ENCODE data around the gene CADM2.

The CADM2 gene

DNA sequence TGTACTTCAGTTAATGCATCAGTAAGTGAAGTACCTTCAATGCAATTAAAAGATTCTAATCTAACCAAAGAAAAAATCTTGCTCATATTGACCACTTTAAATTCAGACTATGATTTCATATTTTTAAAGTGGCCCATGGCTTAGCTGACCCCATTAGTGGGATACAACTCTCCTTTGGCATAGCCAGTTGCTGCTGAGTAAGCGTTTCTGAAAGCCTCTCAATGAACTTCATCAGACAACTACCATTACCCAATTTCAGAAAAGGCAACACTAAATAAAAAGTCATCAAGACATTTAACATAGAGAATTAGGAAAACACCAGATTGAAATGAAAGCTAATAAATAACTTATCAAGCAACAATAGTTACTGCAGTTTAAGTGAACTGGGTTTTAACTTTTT, 27.0 kb downstream of the CADM2 start:
- no peak for DNase-seq (ENCODE audit: extremely low read depth, insufficient read length)
- Histone ChIP-seq H3K4me3 (replicated peaks; ENCODE audit: low read depth, low read length) (no peak overlapping the region), H3K27me3 (replicated peaks; ENCODE audit: control insufficient read depth, insufficient read depth, low read length) (no peaks in the 10 kb centered on the region), H3K36me3 (ENCODE audit: control insufficient read depth, insufficient read depth, low read length) (no peaks in the 10 kb centered on the region)
- TF ChIP-seq CTCF (IDR thresholded peaks at IDR 0.05; ENCODE audit: insufficient read depth, low read length, poor library complexity, severe bottlenecking) = no peak

- TF ChIP-seq CTCF (IDR thresholded peaks at IDR 0.05; ENCODE audit: insufficient read depth, low read length, poor library complexity, severe bottlenecking) = no peak
- no peaks in the 10 kb centered on the region for H3K27me3 ChIP-seq (replicated peaks; ENCODE audit: control insufficient read depth, insufficient read depth, low read length)
- no peak overlapping the region for H3K4me3 ChIP-seq (replicated peaks; ENCODE audit: low read depth, low read length)
- no peak for DNase-seq (ENCODE audit: extremely low read depth, insufficient read length)
- H3K36me3 ChIP-seq (ENCODE audit: control insufficient read depth, insufficient read depth, low read length) = no peaks in the 10 kb centered on the region
Observed at GRCh38 chr3:84987706-84988504, 29.1 kb downstream of the CADM2 start.

- Histone ChIP-seq H3K36me3 (ENCODE audit: control insufficient read depth, insufficient read depth, low read length) (no peaks in the 10 kb centered on the region), H3K27me3 (replicated peaks; ENCODE audit: control insufficient read depth, insufficient read depth, low read length) (no peaks in the 10 kb centered on the region), H3K4me3 (replicated peaks; ENCODE audit: low read depth, low read length) (no peak overlapping the region)
- DNase-seq (ENCODE audit: extremely low read depth, insufficient read length) = no peak
- TF ChIP-seq CTCF (IDR thresholded peaks at IDR 0.05; ENCODE audit: insufficient read depth, low read length, poor library complexity, severe bottlenecking) = no peak
Observed at GRCh38 chr3:84989102-84989501, 30.3 kb downstream of the CADM2 start.

GRCh38 chr3:84991422-84991900, 32.7 kb downstream of the CADM2 start:
- no peaks in the 10 kb centered on the region for H3K27me3 ChIP-seq (replicated peaks; ENCODE audit: control insufficient read depth, insufficient read depth, low read length)
- no peak for DNase-seq (ENCODE audit: extremely low read depth, insufficient read length)
- H3K4me3 ChIP-seq (replicated peaks; ENCODE audit: low read depth, low read length) = no peak overlapping the region
- no peaks in the 10 kb centered on the region for H3K36me3 ChIP-seq (ENCODE audit: control insufficient read depth, insufficient read depth, low read length)
- no peak for TF ChIP-seq CTCF (IDR thresholded peaks at IDR 0.05; ENCODE audit: insufficient read depth, low read length, poor library complexity, severe bottlenecking)

GRCh38 chr3:84993956-84994355, 35.2 kb downstream of the CADM2 start:
- TF ChIP-seq CTCF (IDR thresholded peaks at IDR 0.05; ENCODE audit: insufficient read depth, low read length, poor library complexity, severe bottlenecking) = no peak
- Histone ChIP-seq H3K27me3 (replicated peaks; ENCODE audit: control insufficient read depth, insufficient read depth, low read length) (no peaks in the 10 kb centered on the region), H3K4me3 (replicated peaks; ENCODE audit: low read depth, low read length) (no peak overlapping the region), H3K36me3 (ENCODE audit: control insufficient read depth, insufficient read depth, low read length) (no peaks in the 10 kb centered on the region)
- no peak for DNase-seq (ENCODE audit: extremely low read depth, insufficient read length)

All from GM06990 (cell line).